Kidney epithelial cell (primary cell): ENCODE results near the gene MMP8. TPM values are rescaled to one million over a fixed set of nuclear protein-coding genes. Genes with fewer than 3 reads are reported as not detected.

Experiments used
- DNase-seq: peaks from one replicate; pipeline ENCODE4 v3.0.0-alpha.2; 2010; ENCODE audit warnings: low read depth
- H3K27me3 ChIP-seq: 2 replicates; pipeline ENCODE4 v1.6.0; 2011; ENCODE audit warnings: low read length; ENCODE audit not compliant: control insufficient read depth, insufficient read depth
- H3K36me3 ChIP-seq: 2 replicates; pipeline ENCODE4 v1.5.1; 2011; ENCODE audit warnings: low read length; ENCODE audit not compliant: control insufficient read depth, insufficient read depth
- H3K4me3 ChIP-seq: 2 replicates; pipeline ENCODE4 v1.5.1; 2011; ENCODE audit warnings: low read depth, mild to moderate bottlenecking, control low read depth, low read length
- total RNA-seq: library from RNA; depleted of rRNA; stranded (reverse); fragments of >200 nt; gene quantifications from 2 replicates; pipeline ENCODE4 v1.2.3, GENCODE V29; 2015
- TF ChIP-seq, protein P1 (sequence below): IDR thresholded peaks from 2 replicates; pipeline ENCODE4 v1.5.1; 2011; ENCODE audit warnings: mild to moderate bottlenecking, moderate library complexity, low read length, control low read depth, inconsistent platforms; ENCODE audit not compliant: insufficient read depth, poor library complexity, severe bottlenecking

Gene MMP8, protein sequence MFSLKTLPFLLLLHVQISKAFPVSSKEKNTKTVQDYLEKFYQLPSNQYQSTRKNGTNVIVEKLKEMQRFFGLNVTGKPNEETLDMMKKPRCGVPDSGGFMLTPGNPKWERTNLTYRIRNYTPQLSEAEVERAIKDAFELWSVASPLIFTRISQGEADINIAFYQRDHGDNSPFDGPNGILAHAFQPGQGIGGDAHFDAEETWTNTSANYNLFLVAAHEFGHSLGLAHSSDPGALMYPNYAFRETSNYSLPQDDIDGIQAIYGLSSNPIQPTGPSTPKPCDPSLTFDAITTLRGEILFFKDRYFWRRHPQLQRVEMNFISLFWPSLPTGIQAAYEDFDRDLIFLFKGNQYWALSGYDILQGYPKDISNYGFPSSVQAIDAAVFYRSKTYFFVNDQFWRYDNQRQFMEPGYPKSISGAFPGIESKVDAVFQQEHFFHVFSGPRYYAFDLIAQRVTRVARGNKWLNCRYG
- not detected in 2 replicates for total RNA-seq

DNA sequence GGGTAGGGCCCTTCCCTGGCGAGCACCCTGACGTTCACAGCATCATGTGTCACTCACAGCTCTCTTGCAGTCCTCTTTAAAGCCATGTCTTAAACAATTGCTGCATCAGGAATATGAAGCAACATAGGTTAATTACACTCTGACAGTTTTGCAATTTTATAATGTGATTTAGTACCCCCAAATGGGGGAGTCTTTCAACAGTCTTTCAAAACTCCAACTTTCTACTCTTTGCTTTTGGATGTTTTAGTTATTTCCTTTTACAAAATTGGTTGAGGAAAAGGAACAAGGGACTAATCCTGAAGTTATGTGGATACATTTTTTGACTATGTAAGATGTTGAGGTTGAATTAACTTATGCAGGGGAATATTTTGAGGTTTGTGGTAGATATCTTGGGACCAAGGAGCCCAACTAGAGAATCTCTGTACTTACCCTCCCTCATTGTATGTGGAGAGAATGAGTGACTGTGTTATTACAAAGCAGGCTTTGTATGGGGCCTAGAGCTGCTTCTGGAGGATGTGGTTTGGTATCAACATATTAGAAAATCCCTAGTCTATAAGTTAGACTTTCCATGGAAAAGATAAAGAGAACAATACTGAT is at the start of gene MMP8:
TSS of gene MMP8 (minus strand) at position 51 of the 597 bp plus-strand sequence. CDS start 99 bp downstream, outside the sequence.
- TF ChIP-seq, protein P1, sequence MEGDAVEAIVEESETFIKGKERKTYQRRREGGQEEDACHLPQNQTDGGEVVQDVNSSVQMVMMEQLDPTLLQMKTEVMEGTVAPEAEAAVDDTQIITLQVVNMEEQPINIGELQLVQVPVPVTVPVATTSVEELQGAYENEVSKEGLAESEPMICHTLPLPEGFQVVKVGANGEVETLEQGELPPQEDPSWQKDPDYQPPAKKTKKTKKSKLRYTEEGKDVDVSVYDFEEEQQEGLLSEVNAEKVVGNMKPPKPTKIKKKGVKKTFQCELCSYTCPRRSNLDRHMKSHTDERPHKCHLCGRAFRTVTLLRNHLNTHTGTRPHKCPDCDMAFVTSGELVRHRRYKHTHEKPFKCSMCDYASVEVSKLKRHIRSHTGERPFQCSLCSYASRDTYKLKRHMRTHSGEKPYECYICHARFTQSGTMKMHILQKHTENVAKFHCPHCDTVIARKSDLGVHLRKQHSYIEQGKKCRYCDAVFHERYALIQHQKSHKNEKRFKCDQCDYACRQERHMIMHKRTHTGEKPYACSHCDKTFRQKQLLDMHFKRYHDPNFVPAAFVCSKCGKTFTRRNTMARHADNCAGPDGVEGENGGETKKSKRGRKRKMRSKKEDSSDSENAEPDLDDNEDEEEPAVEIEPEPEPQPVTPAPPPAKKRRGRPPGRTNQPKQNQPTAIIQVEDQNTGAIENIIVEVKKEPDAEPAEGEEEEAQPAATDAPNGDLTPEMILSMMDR = no peak
- Histone ChIP-seq H3K36me3 (no peaks in the 10 kb centered on the region), H3K4me3 (no peak within 1 kb of the TSS), H3K27me3 (no peaks in the 10 kb centered on the region)
- no peak for DNase-seq

DNA sequence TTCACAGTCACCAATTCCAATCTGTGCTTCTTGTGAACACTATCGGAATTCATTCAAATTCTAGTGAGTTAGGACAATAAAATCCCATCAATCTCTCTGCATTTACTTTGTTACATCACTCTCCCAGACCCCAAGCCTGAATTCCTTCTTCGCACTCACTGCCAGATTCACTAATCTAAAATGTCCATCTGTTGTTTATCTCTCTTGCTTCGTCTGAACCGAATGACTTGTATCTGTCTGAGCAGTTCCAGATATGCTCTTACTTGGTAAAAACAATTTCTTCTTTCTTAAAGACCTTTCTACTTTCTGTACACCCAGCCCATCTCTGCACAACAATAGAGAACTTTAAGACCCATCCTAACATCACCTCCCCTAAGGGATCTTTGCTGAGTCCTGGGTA is 48.6 kb upstream of the MMP8 start:
- Histone ChIP-seq H3K27me3 (no peaks in the 10 kb centered on the region), H3K36me3 (no peaks in the 10 kb centered on the region), H3K4me3 (no peak overlapping the region)
- no peak for DNase-seq
- TF ChIP-seq, protein P1 = no peak

DNA sequence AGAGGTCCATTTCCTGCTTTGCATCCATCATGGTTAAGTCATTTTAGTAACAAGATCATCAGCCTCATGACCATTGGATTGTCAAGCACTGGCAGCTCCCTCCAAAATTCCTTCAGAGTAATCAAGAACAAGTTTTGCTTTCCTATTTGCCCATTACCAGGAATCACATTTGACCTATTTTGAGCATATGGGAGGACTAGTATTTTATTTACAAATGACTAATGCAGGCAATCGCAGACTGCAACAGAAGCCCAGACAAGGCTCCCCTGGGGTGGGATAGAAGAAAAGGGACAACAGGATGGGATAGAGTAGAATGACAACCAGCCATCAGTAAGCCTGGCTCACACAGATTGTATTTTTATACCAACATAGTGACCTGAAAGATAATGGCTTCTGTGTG is 46.6 kb upstream of the MMP8 start:
- Histone ChIP-seq H3K27me3 (no peaks in the 10 kb centered on the region), H3K36me3 (no peaks in the 10 kb centered on the region), H3K4me3 (no peak overlapping the region)
- TF ChIP-seq, protein P1 = no peak
- DNase-seq = no peak

DNA sequence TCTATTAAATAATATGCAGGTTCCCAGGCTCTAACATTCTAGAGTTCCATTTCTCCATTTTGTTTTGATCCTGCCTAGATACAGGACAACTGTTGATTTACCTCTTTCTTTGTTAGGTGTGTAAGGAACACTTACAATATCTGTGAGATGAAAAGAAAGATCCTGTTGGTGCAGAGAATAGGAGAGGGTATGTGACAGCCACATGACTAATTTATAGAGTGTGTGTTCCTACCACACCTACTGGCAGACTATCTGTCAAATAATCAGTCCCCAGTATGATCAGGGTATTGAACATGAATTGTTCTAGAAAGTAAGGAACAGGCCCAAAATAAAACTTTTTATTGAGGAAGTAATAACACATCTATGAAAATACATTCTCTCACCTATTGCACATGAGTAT is 45.4 kb upstream of the MMP8 start:
- Histone ChIP-seq H3K36me3 (no peaks in the 10 kb centered on the region), H3K27me3 (no peaks in the 10 kb centered on the region), H3K4me3 (no peak overlapping the region)
- TF ChIP-seq, protein P1 = no peak
- no peak for DNase-seq

DNA sequence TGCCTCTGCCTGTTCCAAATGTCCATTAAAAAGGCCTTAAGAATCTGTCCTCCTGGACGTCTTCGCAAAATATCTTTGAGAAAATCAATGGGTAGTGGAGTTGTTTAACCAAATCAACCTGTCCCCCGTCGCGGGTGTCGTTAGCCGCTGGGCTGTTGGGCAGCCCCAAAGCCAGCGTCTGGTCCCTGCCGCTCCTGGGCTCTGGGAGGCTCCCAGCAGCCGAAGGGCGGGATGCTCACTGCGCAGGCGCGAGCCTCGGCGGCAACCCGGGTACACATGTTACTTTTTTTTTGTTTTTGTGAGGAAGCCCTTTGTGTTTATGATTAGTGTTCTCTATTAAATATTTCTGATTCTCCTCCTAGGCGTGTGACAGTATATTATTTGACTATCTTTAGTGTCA is 43.0 kb upstream of the MMP8 start:
- Histone ChIP-seq H3K4me3 (no peak overlapping the region), H3K27me3 (no peaks in the 10 kb centered on the region), H3K36me3 (no peaks in the 10 kb centered on the region)
- no peak for DNase-seq
- TF ChIP-seq, protein P1 = no peak
